HG03097 (cell line): ENCODE data around the gene CEP70.
"Not testable (repeated sequence)": the region's sequence is repeated elsewhere in the genome, so short reads cannot be mapped to it uniquely, and the experiment has no call there.

Experiments
- ATAC-seq: cut with Tn5 transposase; IDR thresholded peaks from one replicate; pipeline ENCODE4 v1.9.1; 2021; ENCODE audit not compliant: unreplicated experiment, low FRiP score

CEP70 gene

GRCh38 chr3:138593488-138594149 lies 441 bp downstream of the CEP70 start:
- no peak for ATAC-seq

- no peak for ATAC-seq
These were observed 2.7 kb downstream of the CEP70 start for GRCh38 chr3:138591392-138591791.

- no peak for ATAC-seq
These were observed 5.6 kb downstream of the CEP70 start for GRCh38 chr3:138588445-138588844.

GRCh38 chr3:138587374-138587773 lies 6.7 kb downstream of the CEP70 start:
- ATAC-seq = no peak

- ATAC-seq = no peak
These were observed 15.0 kb downstream of the CEP70 start for GRCh38 chr3:138578961-138579574.

GRCh38 chr3:138578141-138578540 lies 15.9 kb downstream of the CEP70 start:
- ATAC-seq = peak; percentile 71

- no peak for ATAC-seq
These were observed 20.9 kb downstream of the CEP70 start for GRCh38 chr3:138573138-138573537.

GRCh38 chr3:138569624-138570023 lies 24.4 kb downstream of the CEP70 start:
- not testable (repeated sequence) for ATAC-seq

GRCh38 chr3:138569090-138569489 lies 25.0 kb downstream of the CEP70 start:
- ATAC-seq = no peak

GRCh38 chr3:138567403-138567802 lies 26.7 kb downstream of the CEP70 start:
- ATAC-seq = no peak

GRCh38 chr3:138566293-138566692 lies 27.8 kb downstream of the CEP70 start:
- ATAC-seq = not testable (repeated sequence)

GRCh38 chr3:138562902-138563301 lies 31.2 kb downstream of the CEP70 start:
- not testable (repeated sequence) for ATAC-seq

GRCh38 chr3:138560501-138560900 lies 33.6 kb downstream of the CEP70 start:
- no peak for ATAC-seq

- no peak for ATAC-seq
These were observed 34.9 kb downstream of the CEP70 start for GRCh38 chr3:138559134-138559533.

GRCh38 chr3:138554775-138555174 lies 39.3 kb downstream of the CEP70 start:
- not testable (repeated sequence) for ATAC-seq

- ATAC-seq = not testable (repeated sequence)
These were observed 43.1 kb downstream of the CEP70 start for GRCh38 chr3:138550958-138551357.

GRCh38 chr3:138549179-138549977 lies 44.7 kb downstream of the CEP70 start:
- no peak for ATAC-seq

- ATAC-seq = no peak
These were observed 46.6 kb downstream of the CEP70 start for GRCh38 chr3:138547342-138547975.

GRCh38 chr3:138544546-138544945 lies 49.5 kb downstream of the CEP70 start:
- ATAC-seq = no peak

- ATAC-seq = no peak
These were observed 51.1 kb downstream of the CEP70 start for GRCh38 chr3:138542977-138543376.

GRCh38 chr3:138539352-138539751 lies 54.7 kb downstream of the CEP70 start:
- no peak for ATAC-seq
